Fibroblast of lung (primary cell): Measurements from ENCODE around the gene AP2A2.

Experiments
- CTCF ChIP-seq, 2 donors: IDR thresholded peaks in 1 of 2; conservative IDR thresholded peaks in 1 of 2; 1 replicate in 1 of 2; 2 replicates in 1 of 2; pipeline ENCODE4 v1.5.1; 2011 to 2012; ENCODE audit warnings: low read length in 2 of 2, control low read depth in 1 of 2, inconsistent platforms in 1 of 2, low read depth in 1 of 2, mild to moderate bottlenecking in 1 of 2
- EZH2 ChIP-seq: IDR thresholded peaks from 2 replicates; pipeline ENCODE4 v1.5.1; 2012; ENCODE audit warnings: low read length, control low read depth, mild to moderate bottlenecking; ENCODE audit errors: missing control alignments

DNA sequence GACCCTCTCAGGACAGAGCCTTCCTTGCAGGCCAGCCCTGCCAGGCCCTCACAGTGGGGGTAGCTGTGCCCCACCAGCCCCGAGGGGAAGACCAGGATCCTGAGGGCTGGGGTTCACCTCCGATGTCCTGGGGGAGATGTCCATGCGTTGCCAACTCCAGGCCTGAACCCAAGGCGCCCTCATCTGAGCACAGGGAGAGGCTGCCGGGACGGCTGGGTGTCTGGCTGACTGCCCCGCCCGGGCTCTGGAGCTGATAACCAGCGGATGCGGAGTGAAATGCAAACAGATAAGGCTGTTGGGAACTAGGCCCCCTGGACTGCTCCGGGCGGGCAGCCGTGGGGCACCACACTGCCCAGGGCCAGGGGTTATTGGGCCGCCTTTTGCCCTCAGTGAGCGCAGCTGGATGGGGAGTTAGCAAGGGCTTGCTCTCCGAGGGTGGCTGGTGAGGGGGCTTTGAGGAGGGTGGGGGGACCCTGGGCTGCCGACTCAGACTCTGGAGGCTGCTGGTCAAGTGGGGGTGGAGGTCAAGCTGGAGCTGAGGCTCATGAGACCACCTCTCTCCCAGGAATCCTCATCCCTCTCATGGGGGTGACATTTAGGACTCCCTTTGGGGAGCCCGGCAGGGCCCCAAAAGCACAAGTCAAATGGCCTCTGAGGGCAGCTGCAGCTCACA lies 116.4 kb downstream of the AP2A2 start:
- TF ChIP-seq CTCF (conservative IDR thresholded peaks at IDR 0.05 in 1 of 2, IDR thresholded peaks at IDR 0.05 in 1 of 2; ENCODE audit: low read depth in 1 of 2, low read length in 2 of 2), result no peak
- TF ChIP-seq EZH2, result no peak
